C4-2B (cell line): ENCODE measurements around the gene RPL36.

Experiments
- ZFX ChIP-seq: fragments of 450-650 bp; IDR thresholded peaks from 2 replicates; pipeline ENCODE4 v1.6.1; 2017
- TF ChIP-seq, protein P1 (sequence below): fragments of 450-650 bp; conservative IDR thresholded peaks from 2 replicates; pipeline ENCODE4 v1.5.1; 2017; ENCODE audit warnings: mild to moderate bottlenecking

DNA sequence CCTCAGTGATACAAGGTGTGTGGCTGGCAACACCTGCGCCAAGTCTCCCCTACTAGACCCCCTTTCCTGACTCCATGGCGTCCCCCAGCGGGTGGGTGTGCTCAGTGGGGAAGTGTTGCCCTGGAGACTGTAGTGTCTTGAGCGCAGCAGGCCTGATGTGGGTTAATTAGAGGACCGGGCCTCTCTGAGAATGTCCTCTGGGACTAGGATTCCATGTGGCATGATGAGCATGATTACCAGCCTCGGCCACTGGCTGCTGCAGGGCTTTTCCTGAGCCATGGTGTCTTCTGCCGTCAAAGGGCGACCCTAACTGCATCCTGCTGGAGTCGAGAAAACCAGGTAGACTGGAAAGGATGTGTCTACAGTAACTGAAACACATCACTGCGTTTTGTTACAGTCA is 37.8 kb upstream of the RPL36 start:
- TF ChIP-seq, protein P1, sequence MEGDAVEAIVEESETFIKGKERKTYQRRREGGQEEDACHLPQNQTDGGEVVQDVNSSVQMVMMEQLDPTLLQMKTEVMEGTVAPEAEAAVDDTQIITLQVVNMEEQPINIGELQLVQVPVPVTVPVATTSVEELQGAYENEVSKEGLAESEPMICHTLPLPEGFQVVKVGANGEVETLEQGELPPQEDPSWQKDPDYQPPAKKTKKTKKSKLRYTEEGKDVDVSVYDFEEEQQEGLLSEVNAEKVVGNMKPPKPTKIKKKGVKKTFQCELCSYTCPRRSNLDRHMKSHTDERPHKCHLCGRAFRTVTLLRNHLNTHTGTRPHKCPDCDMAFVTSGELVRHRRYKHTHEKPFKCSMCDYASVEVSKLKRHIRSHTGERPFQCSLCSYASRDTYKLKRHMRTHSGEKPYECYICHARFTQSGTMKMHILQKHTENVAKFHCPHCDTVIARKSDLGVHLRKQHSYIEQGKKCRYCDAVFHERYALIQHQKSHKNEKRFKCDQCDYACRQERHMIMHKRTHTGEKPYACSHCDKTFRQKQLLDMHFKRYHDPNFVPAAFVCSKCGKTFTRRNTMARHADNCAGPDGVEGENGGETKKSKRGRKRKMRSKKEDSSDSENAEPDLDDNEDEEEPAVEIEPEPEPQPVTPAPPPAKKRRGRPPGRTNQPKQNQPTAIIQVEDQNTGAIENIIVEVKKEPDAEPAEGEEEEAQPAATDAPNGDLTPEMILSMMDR: no peak
- no peak for TF ChIP-seq ZFX
